HG03060 (cell line): ENCODE data around the gene IPO8.
A peak's percentile ranks its signal among the peaks of the same experiment; 100 is the strongest.

Experiments
- ATAC-seq: cut with Tn5 transposase; IDR thresholded peaks from one replicate; pipeline ENCODE4 v1.9.1; 2021; ENCODE audit warnings: low read depth, moderate number of reproducible peaks; ENCODE audit not compliant: unreplicated experiment

The IPO8 gene

DNA sequence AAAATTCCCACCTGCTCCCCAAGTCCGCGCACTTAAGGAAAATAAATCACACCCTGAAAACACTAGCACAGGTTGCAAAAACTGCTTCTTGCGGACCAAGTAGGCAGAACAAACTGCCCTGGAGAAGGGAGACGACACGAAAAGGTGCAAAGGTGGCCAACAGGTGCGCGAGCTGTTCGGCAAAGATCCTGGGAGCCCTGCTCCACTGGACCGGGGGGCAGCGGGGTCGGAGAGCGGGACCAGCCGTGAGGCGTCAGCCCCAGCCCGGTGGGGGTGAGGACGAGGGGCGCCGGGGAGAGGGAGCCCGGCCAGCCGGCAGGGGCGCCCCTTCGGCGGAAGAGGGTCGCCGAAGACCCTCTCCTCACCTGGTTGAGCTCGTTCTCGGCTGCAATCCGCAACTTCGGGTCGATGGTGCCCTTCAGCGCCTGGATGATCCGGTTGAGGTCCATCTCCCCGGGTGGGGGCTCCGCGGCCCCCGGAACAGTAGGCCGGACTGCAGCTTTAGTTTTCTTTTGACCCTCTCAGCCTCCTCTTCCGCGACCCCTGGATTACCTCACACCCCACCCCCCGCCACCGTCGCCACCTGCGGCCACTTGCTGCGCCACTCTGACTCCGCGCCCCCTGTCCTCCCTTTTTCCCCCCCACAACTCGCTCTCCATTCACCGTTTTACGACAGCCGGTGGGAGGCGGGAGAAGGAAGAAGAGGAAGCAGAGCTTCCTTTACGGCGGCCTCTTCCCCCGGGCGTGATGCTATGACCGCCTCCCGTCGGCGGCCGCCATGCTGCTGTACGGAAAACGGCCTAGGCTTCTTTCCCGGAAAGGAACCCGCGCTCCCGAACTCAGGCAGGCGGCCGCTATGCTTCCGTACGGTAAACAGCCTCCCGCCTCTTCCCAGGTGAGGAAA lies at the start of gene IPO8:
Gene IPO8, minus strand, starts transcription at position 671 of the 904 bp plus-strand sequence. Its CDS starts 222 bp downstream, at position 449.
- ATAC-seq: peak; percentile 45

DNA sequence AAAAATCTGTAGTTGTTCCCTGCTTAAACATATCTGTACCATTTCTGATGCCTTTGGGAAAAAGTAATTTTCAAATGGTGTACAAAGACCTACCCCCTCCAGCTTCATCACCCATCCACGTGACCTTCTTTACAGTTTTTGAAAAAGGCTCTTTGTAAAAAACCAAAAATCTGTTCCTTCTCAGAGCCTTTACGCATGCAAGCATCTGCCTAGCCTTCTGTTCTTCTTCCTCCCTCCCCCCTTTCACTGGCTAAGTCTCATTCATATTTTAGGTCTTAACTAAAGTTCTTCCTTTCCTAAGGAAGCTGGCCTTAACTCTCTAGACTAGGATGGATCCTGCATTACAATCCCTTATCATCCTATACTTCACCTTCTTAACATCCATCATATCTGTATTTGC lies 48.7 kb upstream of the IPO8 start:
- no peak for ATAC-seq

DNA sequence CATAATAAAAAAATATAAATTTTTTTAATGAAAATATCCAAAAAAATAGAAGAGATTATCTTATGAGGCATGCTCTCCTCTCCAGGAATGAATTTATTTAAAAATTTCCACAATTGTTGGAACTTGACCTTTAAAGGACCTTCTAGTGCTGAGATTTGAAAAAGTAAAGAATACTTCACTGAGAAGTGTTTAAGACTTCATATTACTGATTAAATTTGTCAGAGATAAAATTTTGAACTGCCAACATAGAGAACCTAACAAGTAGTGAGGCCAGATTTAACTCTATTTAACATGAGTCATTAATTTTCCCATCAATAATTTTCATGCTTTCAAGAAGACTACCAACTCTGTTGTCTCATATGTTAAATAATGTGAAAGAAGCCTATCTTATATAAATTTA lies 44.6 kb upstream of the IPO8 start:
- no peak for ATAC-seq

- no peak for ATAC-seq
Observed at GRCh38 chr12:30739020-30739419, 43.4 kb upstream of the IPO8 start.

DNA sequence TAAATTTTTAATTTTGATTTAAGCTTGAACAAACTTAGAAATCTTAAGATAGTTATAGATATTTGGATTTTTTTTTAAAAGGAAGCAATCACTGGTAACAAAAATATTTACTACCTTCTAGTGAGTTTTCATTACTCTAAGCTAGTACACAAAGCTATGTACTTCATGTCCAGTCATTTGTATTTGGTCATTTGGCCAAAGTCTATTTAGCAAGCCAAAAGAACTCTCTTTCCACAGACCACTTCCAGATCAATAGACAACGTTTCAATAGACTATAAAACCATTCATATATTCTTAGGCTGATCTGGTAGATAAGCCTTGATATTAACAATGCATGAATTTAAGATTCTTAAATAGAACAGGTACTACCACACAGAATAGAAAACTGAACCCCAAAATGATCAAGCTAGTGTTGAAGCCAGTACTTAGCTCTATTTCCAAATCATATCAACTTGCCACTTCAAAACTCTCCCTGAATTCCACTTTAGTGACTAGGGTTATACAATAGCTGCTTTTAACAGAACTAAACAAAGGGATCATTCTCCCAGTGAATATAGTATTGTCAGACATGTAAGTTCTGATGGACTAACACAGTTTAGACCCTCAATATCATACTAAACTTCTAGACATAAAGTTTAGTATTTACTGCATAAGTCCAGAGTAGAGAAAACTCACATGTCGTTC lies 37.4 kb upstream of the IPO8 start:
- ATAC-seq: no peak

GRCh38 chr12:30730011-30730410 lies 34.3 kb upstream of the IPO8 start:
- ATAC-seq: no peak

DNA sequence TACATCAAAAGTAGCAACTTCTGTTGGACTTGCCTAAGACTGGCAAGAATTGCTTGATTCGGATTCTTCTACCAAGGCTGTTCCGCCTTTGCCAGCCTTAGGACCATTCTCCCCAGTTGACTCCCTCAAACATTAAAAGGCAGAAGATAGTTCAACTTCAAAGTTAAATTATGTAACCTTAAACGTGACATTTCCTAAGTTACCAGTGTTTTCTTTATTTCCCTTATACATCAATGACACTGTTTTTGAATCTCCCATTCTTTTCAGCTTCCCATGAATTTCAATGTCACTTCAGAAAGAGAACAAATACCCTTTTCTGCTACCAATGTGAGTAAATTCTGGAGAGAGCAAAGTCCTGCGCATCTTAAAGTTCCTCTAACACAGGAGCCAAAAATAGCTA lies 33.9 kb upstream of the IPO8 start:
- no peak for ATAC-seq

GRCh38 chr12:30726647-30727046 lies 31.0 kb upstream of the IPO8 start:
- ATAC-seq: no peak

DNA sequence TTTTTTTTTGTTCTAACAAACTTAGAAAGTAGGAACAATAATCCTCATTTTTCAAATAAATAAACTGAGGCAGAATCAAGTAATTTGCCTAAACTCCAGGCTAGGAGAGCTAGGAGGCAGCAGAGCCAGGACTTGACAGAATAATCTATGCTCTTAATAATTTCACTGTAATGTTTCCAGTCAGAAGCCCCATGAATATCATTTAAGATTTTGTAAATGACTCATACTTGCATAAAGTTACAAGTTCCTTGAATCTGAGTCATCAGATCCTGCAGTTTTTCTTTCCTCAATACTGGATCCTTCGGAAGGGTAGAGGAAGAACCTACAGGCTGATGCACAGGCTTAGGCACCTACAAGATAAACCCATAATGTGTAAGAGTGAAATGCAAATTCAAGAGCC lies 30.1 kb upstream of the IPO8 start:
- no peak for ATAC-seq

GRCh38 chr12:30719060-30719459 lies 23.4 kb upstream of the IPO8 start:
- ATAC-seq: no peak

- ATAC-seq: no peak
Observed at GRCh38 chr12:30707613-30708342, 12.1 kb upstream of the IPO8 start.

- no peak for ATAC-seq
Observed at GRCh38 chr12:30706476-30706875, 10.8 kb upstream of the IPO8 start.

DNA sequence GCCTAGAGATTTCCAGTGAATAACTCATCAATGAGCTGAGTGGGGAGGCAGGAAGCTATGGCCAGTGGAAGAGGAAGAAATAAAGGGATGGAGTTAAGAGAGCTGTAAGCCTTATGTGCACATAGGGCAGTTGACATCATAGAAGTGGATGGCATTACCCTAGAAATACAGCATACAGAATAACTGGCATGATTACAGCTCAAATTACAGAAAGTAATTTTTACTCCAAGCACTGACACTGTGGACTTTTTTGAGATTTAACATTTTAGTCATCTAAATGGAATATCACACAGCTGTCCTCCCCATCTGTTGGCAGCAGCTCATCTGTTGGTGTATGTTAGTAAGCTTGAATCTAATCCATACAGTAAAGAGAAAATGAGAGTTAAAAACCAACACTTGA lies 5.4 kb upstream of the IPO8 start:
- ATAC-seq: no peak

DNA sequence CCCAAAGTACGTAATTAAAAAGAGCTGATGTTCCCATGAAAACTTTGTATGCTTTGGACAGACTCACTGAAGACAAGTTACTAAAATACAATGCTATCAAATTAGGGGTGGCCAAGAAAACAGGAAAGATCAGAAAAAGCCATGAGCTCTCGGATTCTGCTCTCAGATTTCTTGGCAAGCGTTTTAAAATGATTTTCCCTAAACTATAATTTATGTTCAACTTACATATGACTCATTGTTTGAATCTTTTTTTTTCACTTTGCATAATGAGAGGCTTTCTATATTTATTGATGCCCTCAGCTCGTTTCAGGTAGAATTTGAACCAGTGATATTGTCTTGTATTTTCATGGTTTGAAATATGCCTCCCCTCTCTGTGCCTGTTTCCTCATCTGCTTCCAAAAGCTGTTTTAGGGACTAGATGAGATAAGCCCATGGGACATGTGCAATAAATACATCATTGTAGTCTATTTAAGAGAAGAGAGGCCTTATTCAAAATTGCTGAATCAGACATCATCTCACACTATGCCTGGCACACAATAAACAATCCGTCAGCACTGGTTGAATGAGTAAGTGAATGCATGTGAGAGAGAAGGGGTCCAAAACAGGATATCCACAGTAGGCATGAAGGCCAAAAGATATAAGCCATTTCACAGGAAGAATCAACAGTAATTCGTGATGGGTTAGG lies 4.7 kb upstream of the IPO8 start:
- ATAC-seq: no peak

- no peak for ATAC-seq
Observed at GRCh38 chr12:30698346-30698745, 2.7 kb upstream of the IPO8 start.

GRCh38 chr12:30696943-30697342 lies 1.3 kb upstream of the IPO8 start:
- ATAC-seq: no peak

DNA sequence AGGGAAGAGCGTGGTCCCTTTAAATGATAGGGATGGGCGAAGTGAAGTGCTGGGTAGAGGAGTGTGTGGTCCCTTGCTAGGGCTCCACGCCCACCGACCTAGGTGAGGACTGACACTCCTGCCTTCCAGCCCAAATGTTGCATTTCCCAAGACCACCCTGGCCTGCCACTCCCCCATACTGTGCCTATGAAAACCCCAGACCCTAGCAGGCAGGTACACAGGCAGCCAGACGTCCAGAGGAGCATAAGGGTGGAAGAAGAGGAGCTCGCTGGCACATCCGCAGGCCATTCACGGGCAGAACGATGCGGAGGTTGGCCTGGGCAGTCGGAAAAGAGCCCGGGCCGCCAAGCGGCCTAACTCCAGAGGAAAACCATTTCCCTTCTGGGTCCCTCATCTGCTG lies 817 bp upstream of the IPO8 start:
- no peak for ATAC-seq

DNA sequence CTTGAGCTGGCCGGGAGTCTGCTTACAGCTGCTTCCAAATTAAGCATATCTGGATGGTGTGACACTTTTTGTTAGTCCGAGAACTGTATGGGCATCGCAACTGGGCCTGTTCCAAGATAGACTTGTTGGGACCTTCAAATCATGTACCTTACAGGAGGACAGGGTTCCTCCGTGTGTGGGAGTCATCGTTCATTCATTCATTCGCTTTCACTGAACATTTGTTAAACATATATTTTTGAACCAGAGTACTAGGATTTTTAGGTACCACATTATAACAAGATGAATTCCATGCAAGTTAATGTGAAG lies 387 bp upstream of the IPO8 start:
- no peak for ATAC-seq

GRCh38 chr12:30694412-30695198 lies 1.1 kb downstream of the IPO8 start:
- no peak for ATAC-seq

GRCh38 chr12:30692470-30692869 lies 3.2 kb downstream of the IPO8 start:
- ATAC-seq: no peak
